HCT116 (cell line): ENCODE results near the gene DCAF15. TPM values are rescaled to one million over a fixed set of nuclear protein-coding genes. Genes with fewer than 3 reads are reported as not detected.

Experiments used
- ATAC-seq: fragments of 200-7000 bp; cut with Tn5 transposase; 2 replicates; pipeline ENCODE4 v1.9.1; 2020; ENCODE audit warnings: mild to moderate bottlenecking, moderate library complexity
- BruUV-seq: library from RNA; stranded (reverse); fragments of 400-500 nt; replicated peaks from 2 replicates; lab custom pipeline; 2021; lab: Mats Ljungman, UMichigan
- CTCF ChIA-PET: fragments of 300-600 bp; sonication (Branson Sonifier 250); formaldehyde crosslinking; loops from one replicate; lab custom pipeline; 2021; ENCODE audit warnings: antibody characterized with exemption; lab: Charles Lee
- POLR2A ChIA-PET: fragments of 300-600, 350-600 bp; sonication (Branson Sonifier 250); formaldehyde crosslinking; loops from one replicate; lab custom pipeline; 2021; ENCODE audit warnings: antibody characterized with exemption; lab: Charles Lee
- RAD21 ChIA-PET, 2 experiments: fragments of 300-600 bp; sonication (Branson Sonifier 250); formaldehyde crosslinking; loops; one replicate each; lab custom pipeline; 2023; ENCODE audit warnings: low total read pairs in 2 of 2; ENCODE audit not compliant: uncharacterized antibody in 2 of 2, unreplicated experiment in 2 of 2, low non-redundant PET in 1 of 2; lab: Charles Lee
- DNase-seq: peaks from one replicate; pipeline ENCODE4 v3.0.0-alpha.2; 2010; ENCODE audit warnings: low read depth, low spot score
- H2AFZ ChIP-seq: fragments of 200-600 bp; shearing (Covaris generic), sonication (generic); 2 replicates; pipeline ENCODE4 v1.6.1; 2017; ENCODE audit warnings: low read depth, mixed run types, mixed read lengths, antibody characterized with exemption, low read length; ENCODE audit not compliant: poor library complexity, severe bottlenecking
- H3K27ac ChIP-seq: 2 replicates; pipeline ENCODE4 v1.5.1; 2012; ENCODE audit warnings: low read depth, low read length
- H3K27me3 ChIP-seq: fragments of 200-600 bp; sonication (generic); 2 replicates; pipeline ENCODE4 v1.6.1; 2016; ENCODE audit warnings: mixed run types, low read length, mixed read lengths; ENCODE audit not compliant: insufficient read depth
- H3K36me3 ChIP-seq, 2 experiments: fragments of 200-500 bp in 1 of 2; fragments of 200-600 bp in 1 of 2; sonication (Bioruptor generic) in 1 of 2; sonication (generic) in 1 of 2; 2 replicates each; pipeline versions ENCODE4 v1.5.1 to v1.6.1; 2014 to 2016; ENCODE audit warnings: low read length in 2 of 2, inconsistent platforms in 1 of 2, mixed read lengths in 1 of 2, mixed run types in 1 of 2; ENCODE audit not compliant: insufficient read depth in 2 of 2, control insufficient read depth in 1 of 2
- H3K4me1 ChIP-seq, 2 experiments: fragments of 200-600 bp in 1 of 2; sonication (generic) in 1 of 2; 2 replicates each; pipeline versions ENCODE4 v1.5.1 to v1.6.1; 2012 to 2017; ENCODE audit warnings: low read length in 2 of 2, inconsistent platforms in 1 of 2, mild to moderate bottlenecking in 1 of 2, mixed read lengths in 1 of 2, mixed run types in 1 of 2, moderate library complexity in 1 of 2; ENCODE audit not compliant: insufficient read depth in 2 of 2, control insufficient read depth in 1 of 2
- H3K4me2 ChIP-seq: fragments of 200-600 bp; sonication (generic); 2 replicates; pipeline ENCODE4 v1.6.1; 2017; ENCODE audit warnings: mixed run types, low read length, mixed read lengths
- H3K4me3 ChIP-seq, 2 experiments: fragments of 200-600 bp in 1 of 2; sonication (generic) in 1 of 2; replicated peaks in 1 of 2; 2 replicates each; pipeline ENCODE4 v1.5.1; 2011 to 2016; ENCODE audit warnings: low read length in 2 of 2, control low read depth in 1 of 2, low read depth in 1 of 2, mild to moderate bottlenecking in 1 of 2, mixed read lengths in 1 of 2, mixed run types in 1 of 2
- H3K79me2 ChIP-seq: fragments of 200-600 bp; sonication (generic); 2 replicates; pipeline ENCODE4 v1.6.1; 2017; ENCODE audit warnings: mild to moderate bottlenecking, mixed run types, low read length, moderate library complexity, mixed read lengths; ENCODE audit not compliant: insufficient read depth
- H3K9ac ChIP-seq: fragments of 200-600 bp; sonication (generic); 2 replicates; pipeline ENCODE4 v1.6.1; 2016; ENCODE audit warnings: low read length, mixed read lengths
- H3K9me2 ChIP-seq: fragments of 200-600 bp; sonication (generic), shearing (Covaris generic); 2 replicates; pipeline ENCODE4 v1.6.1; 2017; ENCODE audit warnings: mixed run types, mild to moderate bottlenecking, moderate library complexity; ENCODE audit not compliant: insufficient read depth
- H3K9me3 ChIP-seq, 2 experiments: fragments of 200-500 bp in 1 of 2; fragments of 200-600 bp in 1 of 2; sonication (Bioruptor generic) in 1 of 2; sonication (generic) in 1 of 2; 2 replicates each; pipeline ENCODE4 v1.6.1; 2014 to 2017; ENCODE audit warnings: low read length in 2 of 2, mixed read lengths in 2 of 2, inconsistent platforms in 1 of 2, low read depth in 1 of 2, mild to moderate bottlenecking in 1 of 2, mixed run types in 1 of 2, moderate library complexity in 1 of 2; ENCODE audit not compliant: control insufficient read depth in 1 of 2, insufficient read depth in 1 of 2
- H4K20me1 ChIP-seq: fragments of 200-600 bp; sonication (generic), shearing (Covaris generic); 2 replicates; pipeline ENCODE4 v1.6.1; 2017; ENCODE audit warnings: mixed run types, mild to moderate bottlenecking, moderate library complexity; ENCODE audit not compliant: insufficient read depth
- CBX3 ChIP-seq: IDR thresholded peaks from 2 replicates; pipeline ENCODE4 v1.6.1; 2012; ENCODE audit warnings: low read depth
- CEBPB ChIP-seq: IDR thresholded peaks from 2 replicates; pipeline ENCODE4 v1.6.1; 2012; ENCODE audit warnings: low read depth
- ELF1 ChIP-seq: IDR thresholded peaks from 2 replicates; pipeline ENCODE4 v1.6.1; 2012; ENCODE audit warnings: low read depth, borderline replicate concordance
- EZH2phosphoT487 ChIP-seq: fragments of 200-600 bp; IDR thresholded peaks from 2 replicates; pipeline ENCODE4 v1.6.1; 2018; ENCODE audit warnings: antibody characterized with exemption, borderline replicate concordance
- POLR2AphosphoS5 ChIP-seq: IDR thresholded peaks from 2 replicates; pipeline ENCODE4 v1.6.1; 2011; ENCODE audit warnings: mild to moderate bottlenecking, low read depth, low read length, moderate library complexity
- TCF7L2 ChIP-seq: IDR thresholded peaks from 2 replicates; pipeline ENCODE4 v1.7.0; 2011; ENCODE audit warnings: borderline replicate concordance, inconsistent platforms; ENCODE audit not compliant: insufficient read depth, insufficient read length; ENCODE audit errors: extremely low read depth
- intact Hi-C: fragments of 100-400 bp; cut with micrococcal nuclease; formaldehyde crosslinking; loops from 2 replicates; pipeline ENCODE4 v1.10.0; 2022
- total RNA-seq: library from RNA; stranded (reverse); gene quantifications from one replicate; pipeline ENCODE4 v1.2.1, GENCODE V29; 2021; ENCODE audit not compliant: unreplicated experiment
- TF ChIP-seq, protein P1 (sequence below), 3 experiments: fragments of 200-600 bp in 1 of 3; sonication (generic) in 1 of 3; IDR thresholded peaks in 2 of 3; conservative IDR thresholded peaks in 1 of 3; 2 replicates each; pipeline ENCODE4 v1.5.1; 2012 to 2017; ENCODE audit warnings: low read depth in 2 of 3, low read length in 2 of 3, antibody characterized with exemption in 1 of 3, borderline replicate concordance in 1 of 3, control low read depth in 1 of 3, mild to moderate bottlenecking in 1 of 3, mixed read lengths in 1 of 3, mixed run types in 1 of 3, moderate library complexity in 1 of 3; ENCODE audit not compliant: insufficient read depth in 1 of 3
- TF ChIP-seq, protein P2 (sequence below): IDR thresholded peaks from 2 replicates; pipeline ENCODE4 v1.6.1; 2012

The DCAF15 gene
- total RNA-seq, 1 experiment from 2014 or later = 46.2 TPM

DNA sequence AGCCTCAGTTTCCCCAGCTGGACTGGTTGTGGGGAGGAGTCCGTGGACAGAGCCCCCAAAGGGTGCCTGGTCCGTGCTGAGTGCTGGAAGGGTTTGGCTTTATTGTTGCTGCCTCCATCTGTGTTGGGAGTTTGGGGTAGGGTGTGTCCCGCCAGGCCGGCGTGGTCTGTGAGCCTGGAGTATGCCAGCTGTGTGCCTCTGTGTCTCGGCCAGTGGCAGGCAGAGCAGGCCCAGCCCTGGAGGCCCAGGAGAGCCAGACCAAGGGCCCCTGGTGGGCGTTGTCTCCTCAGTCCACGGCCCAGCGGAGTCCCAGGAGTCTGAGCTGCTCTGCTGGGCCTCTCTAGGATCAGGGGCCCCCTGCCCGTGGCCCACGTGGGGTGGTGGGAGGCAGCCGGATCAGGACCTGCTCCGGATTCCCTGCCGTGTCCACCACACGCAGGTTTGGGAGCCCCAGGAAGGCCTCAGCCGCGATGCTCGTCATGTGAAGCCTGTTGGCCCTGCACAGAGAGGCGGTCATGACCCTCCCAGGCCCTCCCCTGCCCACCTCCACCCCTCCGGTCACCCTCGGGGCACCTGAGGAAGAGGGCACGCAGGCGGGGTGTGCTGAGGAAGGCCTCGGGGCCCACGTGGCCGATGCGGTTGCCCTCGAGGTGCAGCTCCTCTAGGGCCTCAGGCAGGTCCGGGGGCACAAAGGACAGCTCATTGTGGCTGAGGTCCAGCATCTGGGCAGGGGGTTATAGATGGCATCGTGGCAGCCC is 20.7 kb upstream of the DCAF15 start (continued):
- TF ChIP-seq POLR2AphosphoS5 (no peak), TCF7L2 (no peak)
- TF ChIP-seq, protein P1, sequence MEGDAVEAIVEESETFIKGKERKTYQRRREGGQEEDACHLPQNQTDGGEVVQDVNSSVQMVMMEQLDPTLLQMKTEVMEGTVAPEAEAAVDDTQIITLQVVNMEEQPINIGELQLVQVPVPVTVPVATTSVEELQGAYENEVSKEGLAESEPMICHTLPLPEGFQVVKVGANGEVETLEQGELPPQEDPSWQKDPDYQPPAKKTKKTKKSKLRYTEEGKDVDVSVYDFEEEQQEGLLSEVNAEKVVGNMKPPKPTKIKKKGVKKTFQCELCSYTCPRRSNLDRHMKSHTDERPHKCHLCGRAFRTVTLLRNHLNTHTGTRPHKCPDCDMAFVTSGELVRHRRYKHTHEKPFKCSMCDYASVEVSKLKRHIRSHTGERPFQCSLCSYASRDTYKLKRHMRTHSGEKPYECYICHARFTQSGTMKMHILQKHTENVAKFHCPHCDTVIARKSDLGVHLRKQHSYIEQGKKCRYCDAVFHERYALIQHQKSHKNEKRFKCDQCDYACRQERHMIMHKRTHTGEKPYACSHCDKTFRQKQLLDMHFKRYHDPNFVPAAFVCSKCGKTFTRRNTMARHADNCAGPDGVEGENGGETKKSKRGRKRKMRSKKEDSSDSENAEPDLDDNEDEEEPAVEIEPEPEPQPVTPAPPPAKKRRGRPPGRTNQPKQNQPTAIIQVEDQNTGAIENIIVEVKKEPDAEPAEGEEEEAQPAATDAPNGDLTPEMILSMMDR (IDR thresholded peaks at IDR 0.05 in 2 of 3, conservative IDR thresholded peaks at IDR 0.05 in 1 of 3; ENCODE audit: borderline replicate concordance in 1 of 3, insufficient read depth in 1 of 3, low read depth in 2 of 3, low read length in 2 of 3) = no peak

DNA sequence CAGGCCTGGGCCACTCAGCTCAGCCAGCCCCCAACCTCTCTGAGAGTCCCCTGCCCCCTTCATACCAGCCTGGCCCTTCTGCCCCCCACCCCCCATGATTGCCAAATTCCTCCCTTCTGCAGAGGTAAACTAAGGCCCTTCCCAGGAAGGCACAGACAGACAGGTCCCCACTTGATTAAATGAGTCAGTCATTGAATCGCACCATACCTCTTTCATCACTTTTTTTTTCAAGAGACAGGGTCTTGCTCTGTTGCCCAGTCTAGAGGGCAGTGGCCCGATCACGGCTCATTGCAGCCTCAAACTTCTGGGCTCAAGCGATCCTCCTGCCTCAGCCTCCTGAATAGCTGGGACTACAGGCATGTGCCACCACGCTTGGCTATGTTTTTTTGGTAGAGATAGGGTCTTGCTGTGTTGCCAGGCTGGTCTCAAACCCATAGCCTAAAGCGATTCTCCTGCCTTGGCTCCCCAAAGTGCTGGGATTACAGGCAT is 20.1 kb upstream of the DCAF15 start:
- ATAC-seq (no peak), DNase-seq (no peak)
- Histone ChIP-seq H3K36me3 (peaks cover 3 to 6% of the 10 kb centered on the region in 2 experiments; a peak in 1 of 4 replicates), H3K79me2 (no peaks in the 10 kb centered on the region), H3K9me2 (no peaks in the 10 kb centered on the region), H3K9me3 (no peaks in the 10 kb centered on the region), H3K4me1 (no peaks in the 10 kb centered on the region), H3K27me3 (no peaks in the 10 kb centered on the region), H3K4me3 (no peak overlapping the region), H2AFZ (no peak overlapping the region), H3K9ac (no peak overlapping the region), H3K27ac (no peak overlapping the region), H3K4me2 (no peak overlapping the region), H4K20me1 (no peaks in the 10 kb centered on the region)
- ChIA-PET RAD21 (no interaction called here), POLR2A (no interaction called here), CTCF (no interaction called here)
- intact Hi-C loops = no loop called here
- no TSS peak for BruUV-seq
- TF ChIP-seq EZH2phosphoT487 (no peak), ELF1 (no peak), CEBPB (no peak), CBX3 (no peak), POLR2AphosphoS5 (no peak)
- TF ChIP-seq, protein P2, sequence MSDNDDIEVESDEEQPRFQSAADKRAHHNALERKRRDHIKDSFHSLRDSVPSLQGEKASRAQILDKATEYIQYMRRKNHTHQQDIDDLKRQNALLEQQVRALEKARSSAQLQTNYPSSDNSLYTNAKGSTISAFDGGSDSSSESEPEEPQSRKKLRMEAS = no peak
